ENCODE results near the gene RAB20.

DNA sequence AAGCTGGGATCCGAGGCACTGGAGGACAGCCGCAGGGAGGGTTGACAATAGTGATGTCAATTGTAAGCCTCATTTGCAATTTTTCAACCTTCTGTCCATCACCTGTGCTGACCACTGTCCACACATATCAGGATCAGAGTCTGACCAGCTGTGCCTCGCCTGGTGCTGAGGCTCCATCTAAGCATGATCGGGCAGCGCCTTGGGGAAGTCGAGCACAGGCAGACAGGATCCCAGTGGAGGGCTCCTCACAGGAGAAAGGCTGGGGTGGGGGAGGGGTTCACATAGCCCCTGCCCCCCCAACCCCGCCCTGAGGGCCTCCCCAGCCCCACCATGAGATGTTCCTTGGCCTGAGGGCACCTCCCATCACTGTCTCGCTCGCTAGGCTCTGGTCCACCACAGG is 60.3 kb downstream of the RAB20 start:
- TF ChIP-seq POLR2A (IDR thresholded peaks at IDR 0.05): no peak
- TF ChIP-seq, protein P1, sequence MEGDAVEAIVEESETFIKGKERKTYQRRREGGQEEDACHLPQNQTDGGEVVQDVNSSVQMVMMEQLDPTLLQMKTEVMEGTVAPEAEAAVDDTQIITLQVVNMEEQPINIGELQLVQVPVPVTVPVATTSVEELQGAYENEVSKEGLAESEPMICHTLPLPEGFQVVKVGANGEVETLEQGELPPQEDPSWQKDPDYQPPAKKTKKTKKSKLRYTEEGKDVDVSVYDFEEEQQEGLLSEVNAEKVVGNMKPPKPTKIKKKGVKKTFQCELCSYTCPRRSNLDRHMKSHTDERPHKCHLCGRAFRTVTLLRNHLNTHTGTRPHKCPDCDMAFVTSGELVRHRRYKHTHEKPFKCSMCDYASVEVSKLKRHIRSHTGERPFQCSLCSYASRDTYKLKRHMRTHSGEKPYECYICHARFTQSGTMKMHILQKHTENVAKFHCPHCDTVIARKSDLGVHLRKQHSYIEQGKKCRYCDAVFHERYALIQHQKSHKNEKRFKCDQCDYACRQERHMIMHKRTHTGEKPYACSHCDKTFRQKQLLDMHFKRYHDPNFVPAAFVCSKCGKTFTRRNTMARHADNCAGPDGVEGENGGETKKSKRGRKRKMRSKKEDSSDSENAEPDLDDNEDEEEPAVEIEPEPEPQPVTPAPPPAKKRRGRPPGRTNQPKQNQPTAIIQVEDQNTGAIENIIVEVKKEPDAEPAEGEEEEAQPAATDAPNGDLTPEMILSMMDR (IDR thresholded peaks at IDR 0.05): no peak
